PC-3 (cell line): Measurements from ENCODE around the gene SPPL2C. TPM values are rescaled to one million over a fixed set of nuclear protein-coding genes. Genes with fewer than 3 reads are reported as not detected.

Source experiments
- ATAC-seq: fragments of 200-7000 bp; cut with Tn5 transposase; 2 replicates; pipeline ENCODE4 v1.9.1; 2020; ENCODE audit warnings: mild to moderate bottlenecking, moderate library complexity
- BruUV-seq: library from RNA; stranded (reverse); fragments of 400-500 nt; replicated peaks from 2 replicates; lab custom pipeline; 2021; lab: Mats Ljungman, UMichigan
- CTCF ChIA-PET: fragments of 300-600 bp; sonication (Branson Sonifier 250); formaldehyde crosslinking; loops from one replicate; lab custom pipeline; 2022; ENCODE audit warnings: antibody characterized with exemption; lab: Charles Lee
- POLR2A ChIA-PET: fragments of 300-600 bp; sonication (Branson Sonifier 250); formaldehyde crosslinking; loops from one replicate; lab custom pipeline; 2022; ENCODE audit warnings: antibody characterized with exemption; ENCODE audit not compliant: unreplicated experiment; lab: Charles Lee
- DNase-seq: peaks from one replicate; pipeline ENCODE4 v3.0.0-alpha.2; 2015
- H2AFZ ChIP-seq: fragments of 300-600 bp; sonication (generic); 2 replicates; pipeline ENCODE4 v1.6.0; 2016; ENCODE audit warnings: antibody characterized with exemption, low read length
- H3F3A ChIP-seq: fragments of 300-600 bp; sonication (generic); one replicate; pipeline ENCODE4 v1.6.0; 2017; ENCODE audit warnings: antibody characterized with exemption, low read length, control low read depth, mild to moderate bottlenecking; ENCODE audit not compliant: unreplicated experiment
- H3K27ac ChIP-seq: fragments of 300-600 bp; sonication (generic); 2 replicates; pipeline ENCODE4 v1.5.1; 2016; ENCODE audit warnings: mild to moderate bottlenecking, low read length
- H3K27me3 ChIP-seq: fragments of 300-600 bp; sonication (generic); 2 replicates; pipeline ENCODE4 v1.6.1; 2016; ENCODE audit warnings: low read length, mixed read lengths
- H3K36me3 ChIP-seq: fragments of 300-600 bp; sonication (generic); 2 replicates; pipeline ENCODE4 v1.6.1; 2016; ENCODE audit warnings: low read depth, mixed run types, low read length, mixed read lengths
- H3K4me1 ChIP-seq: fragments of 300-600 bp; sonication (generic); 2 replicates; pipeline ENCODE4 v1.5.1; 2016; ENCODE audit warnings: low read length; ENCODE audit not compliant: insufficient read depth
- H3K4me2 ChIP-seq: fragments of 300-600 bp; sonication (generic); 2 replicates; pipeline ENCODE4 v1.6.0; 2016; ENCODE audit warnings: low read length
- H3K4me3 ChIP-seq: fragments of 300-600 bp; sonication (generic); 2 replicates; pipeline ENCODE4 v1.5.1; 2016; ENCODE audit warnings: mild to moderate bottlenecking, low read length, mixed read lengths
- H3K79me2 ChIP-seq: fragments of 300-600 bp; sonication (generic); 2 replicates; pipeline ENCODE4 v1.6.1; 2017; ENCODE audit warnings: low read length, mixed read lengths
- H3K9ac ChIP-seq: fragments of 300-600 bp; sonication (generic); 2 replicates; pipeline ENCODE4 v1.6.0; 2016; ENCODE audit warnings: mild to moderate bottlenecking, low read length
- H3K9me2 ChIP-seq: fragments of 300-600 bp; sonication (generic); replicated peaks from 2 replicates; pipeline ENCODE4 v1.6.1; 2016; ENCODE audit warnings: mixed run types, low read length, mixed read lengths
- H3K9me3 ChIP-seq: fragments of 300-600 bp; sonication (generic); 2 replicates; pipeline ENCODE4 v1.6.1; 2016; ENCODE audit warnings: low read length, mixed read lengths
- H4K20me1 ChIP-seq: fragments of 300-600 bp; sonication (generic); 2 replicates; pipeline ENCODE4 v1.6.1; 2016; ENCODE audit warnings: low read length, mixed read lengths
- EZH2 ChIP-seq: fragments of 300-600 bp; sonication (generic); IDR thresholded peaks from one replicate; pipeline ENCODE4 v1.6.1; 2017; ENCODE audit warnings: antibody characterized with exemption, mild to moderate bottlenecking, low read length; ENCODE audit not compliant: unreplicated experiment
- EZH2phosphoT487 ChIP-seq: fragments of 300-600 bp; sonication (generic); IDR thresholded peaks from 2 replicates; pipeline ENCODE4 v1.6.1; 2018; ENCODE audit warnings: mild to moderate bottlenecking, antibody characterized with exemption, low read length, borderline replicate concordance
- intact Hi-C: fragments of 100-400 bp; cut with micrococcal nuclease; formaldehyde crosslinking; loops from 2 replicates; pipeline ENCODE4 v1.9.0; 2023
- total RNA-seq: library from RNA; depleted of rRNA; stranded (reverse); fragments of >200 nt; gene quantifications from 2 replicates; pipeline ENCODE4 v1.2.3, GENCODE V29; 2014
- TF ChIP-seq, protein P1 (sequence below): fragments of 300-600 bp; sonication (generic); conservative IDR thresholded peaks from 2 replicates; pipeline ENCODE4 v1.5.1; 2017; ENCODE audit warnings: antibody characterized with exemption, low read depth, mild to moderate bottlenecking, low read length

SPPL2C gene
- total RNA-seq, 1 experiment from 2014 or later: not detected

DNA sequence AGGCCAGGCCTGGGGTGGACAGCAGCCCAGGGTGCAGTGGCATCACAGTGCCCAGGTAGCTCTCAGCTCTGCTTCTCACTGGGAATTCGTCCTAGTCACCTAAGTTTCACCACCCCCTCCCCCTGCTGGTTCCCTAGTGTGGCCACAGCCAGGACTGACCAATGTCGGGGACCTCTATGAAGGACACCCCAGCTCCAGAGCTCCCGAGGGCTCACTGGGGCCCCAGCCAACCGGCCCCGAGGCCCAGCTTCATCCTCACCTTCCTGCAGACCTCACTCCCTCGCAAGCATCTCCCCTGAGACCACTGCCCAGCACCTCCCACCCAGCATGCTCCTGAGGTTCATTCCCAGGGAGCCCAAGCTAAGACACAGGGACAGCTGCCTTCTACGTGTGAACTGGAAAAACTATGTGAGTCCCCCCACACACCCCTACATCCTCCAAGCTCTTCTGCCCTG, 4.9 kb downstream of the SPPL2C start:
- CTCF ChIA-PET: interaction anchor here (1.4 kb wide), 1 partner anchor 209 kb away, joined by 5 read pairs; no protein-coding TSS in a partner anchor
- Histone ChIP-seq H3K9ac (no peak overlapping the region), H2AFZ (no peak overlapping the region), H3K27ac (no peak overlapping the region), H4K20me1 (no peaks in the 10 kb centered on the region), H3K79me2 (no peaks in the 10 kb centered on the region), H3K27me3 (no peaks in the 10 kb centered on the region; the same call in 1 of the 2 replicates), H3K4me1 (no peaks in the 10 kb centered on the region), H3K36me3 (no peaks in the 10 kb centered on the region), H3F3A (no peaks in the 10 kb centered on the region), H3K9me2 (no peaks in the 10 kb centered on the region), H3K9me3 (no peaks in the 10 kb centered on the region), H3K4me2 (no peak overlapping the region), H3K4me3 (no peak overlapping the region)
- no TSS peak for BruUV-seq
- no peak for DNase-seq
- intact Hi-C loops: no loop called here
- TF ChIP-seq EZH2phosphoT487 (no peak), EZH2 (no peak)
- TF ChIP-seq, protein P1, sequence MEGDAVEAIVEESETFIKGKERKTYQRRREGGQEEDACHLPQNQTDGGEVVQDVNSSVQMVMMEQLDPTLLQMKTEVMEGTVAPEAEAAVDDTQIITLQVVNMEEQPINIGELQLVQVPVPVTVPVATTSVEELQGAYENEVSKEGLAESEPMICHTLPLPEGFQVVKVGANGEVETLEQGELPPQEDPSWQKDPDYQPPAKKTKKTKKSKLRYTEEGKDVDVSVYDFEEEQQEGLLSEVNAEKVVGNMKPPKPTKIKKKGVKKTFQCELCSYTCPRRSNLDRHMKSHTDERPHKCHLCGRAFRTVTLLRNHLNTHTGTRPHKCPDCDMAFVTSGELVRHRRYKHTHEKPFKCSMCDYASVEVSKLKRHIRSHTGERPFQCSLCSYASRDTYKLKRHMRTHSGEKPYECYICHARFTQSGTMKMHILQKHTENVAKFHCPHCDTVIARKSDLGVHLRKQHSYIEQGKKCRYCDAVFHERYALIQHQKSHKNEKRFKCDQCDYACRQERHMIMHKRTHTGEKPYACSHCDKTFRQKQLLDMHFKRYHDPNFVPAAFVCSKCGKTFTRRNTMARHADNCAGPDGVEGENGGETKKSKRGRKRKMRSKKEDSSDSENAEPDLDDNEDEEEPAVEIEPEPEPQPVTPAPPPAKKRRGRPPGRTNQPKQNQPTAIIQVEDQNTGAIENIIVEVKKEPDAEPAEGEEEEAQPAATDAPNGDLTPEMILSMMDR: no peak
- no peak for ATAC-seq
- POLR2A ChIA-PET: interaction anchor here (0.6 kb wide), 1 partner anchor 208 kb away, joined by 3 read pairs; no protein-coding TSS in a partner anchor

DNA sequence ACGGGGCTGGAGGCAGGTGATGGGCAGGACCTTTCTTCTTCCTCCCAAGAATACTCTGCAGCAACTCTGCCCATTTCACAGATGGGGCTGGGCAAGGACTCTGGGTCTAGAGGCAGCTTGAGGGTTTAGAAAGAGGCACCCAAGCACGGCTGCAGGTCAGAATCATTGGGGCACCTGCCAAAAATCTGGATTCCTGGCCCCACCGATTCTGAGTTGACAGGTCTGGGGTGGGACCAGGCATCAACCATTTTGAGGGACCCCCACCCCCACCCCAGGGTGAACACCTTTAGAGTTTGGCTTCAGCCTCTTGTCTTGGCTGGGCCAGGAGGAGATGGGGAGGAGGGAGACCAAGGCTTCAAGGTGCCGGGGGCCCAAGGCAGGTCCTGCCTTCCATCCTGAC, 5.3 kb downstream of the SPPL2C start:
- ATAC-seq: no peak
- CTCF ChIA-PET: no interaction called here
- TF ChIP-seq, protein P1: no peak
- TF ChIP-seq EZH2phosphoT487 (no peak), EZH2 (no peak)
- H3K36me3 ChIP-seq: no peaks in the 10 kb centered on the region
- H3K27ac ChIP-seq: no peak overlapping the region
- no TSS peak for BruUV-seq
- H4K20me1 ChIP-seq: no peaks in the 10 kb centered on the region
- H3K9me3 ChIP-seq: no peaks in the 10 kb centered on the region
- H3K4me3 ChIP-seq: no peak overlapping the region
- no peaks in the 10 kb centered on the region for H3F3A ChIP-seq
- POLR2A ChIA-PET: no interaction called here
- H3K27me3 ChIP-seq: peaks cover under 1% of the 10 kb centered on the region; the same call in 1 of the 2 replicates
- no peaks in the 10 kb centered on the region for H3K4me1 ChIP-seq
- intact Hi-C loops: no loop called here
- DNase-seq: no peak
- no peaks in the 10 kb centered on the region for H3K79me2 ChIP-seq
- no peak overlapping the region for H2AFZ ChIP-seq
- H3K9ac ChIP-seq: no peak overlapping the region
- no peaks in the 10 kb centered on the region for H3K9me2 ChIP-seq
- no peak overlapping the region for H3K4me2 ChIP-seq

DNA sequence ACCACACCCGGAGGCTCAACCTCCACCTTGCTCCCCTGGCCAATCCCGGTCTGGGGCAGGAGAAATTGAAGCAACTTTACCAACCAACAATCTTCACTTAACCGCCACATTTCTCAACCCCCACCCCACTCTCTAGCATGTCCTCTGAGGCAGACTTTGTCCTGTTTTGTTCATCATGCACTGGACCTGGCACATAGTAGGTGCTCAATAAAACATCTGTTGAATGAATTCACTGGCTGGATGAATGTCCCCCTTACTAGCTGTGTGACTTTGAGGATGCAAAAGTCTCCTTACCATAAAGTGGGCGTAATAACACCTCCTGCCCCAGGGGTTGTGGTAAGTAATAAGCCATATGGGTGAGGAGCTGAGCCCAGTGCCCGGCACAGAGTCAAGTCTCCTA, 5.8 kb downstream of the SPPL2C start:
- no peak for TF ChIP-seq EZH2
- TF ChIP-seq, protein P1: no peak
- H3F3A ChIP-seq: no peaks in the 10 kb centered on the region
- H3K27ac ChIP-seq: no peak overlapping the region
- peaks cover 4% of the 10 kb centered on the region; the same call in 1 of the 2 replicates for H3K27me3 ChIP-seq
- H4K20me1 ChIP-seq: no peaks in the 10 kb centered on the region
- H3K9me3 ChIP-seq: no peaks in the 10 kb centered on the region
- no peaks in the 10 kb centered on the region for H3K36me3 ChIP-seq
- H2AFZ ChIP-seq: no peak overlapping the region
- no TSS peak for BruUV-seq
- POLR2A ChIA-PET: no interaction called here
- H3K9ac ChIP-seq: no peak overlapping the region
- CTCF ChIA-PET: no interaction called here
- H3K9me2 ChIP-seq: no peaks in the 10 kb centered on the region
- no peak for DNase-seq
- H3K79me2 ChIP-seq: no peaks in the 10 kb centered on the region
- intact Hi-C loops: no loop called here
- H3K4me1 ChIP-seq: no peaks in the 10 kb centered on the region
- no peak for ATAC-seq
- no peak overlapping the region for H3K4me2 ChIP-seq
- no peak overlapping the region for H3K4me3 ChIP-seq
